Measurements from ENCODE around the gene DNAAF1.

Gene DNAAF1

GRCh38 chr16:84195201-84196093 is 50.3 kb downstream of the DNAAF1 start:
- no peaks in the 10 kb centered on the region for H3F3A ChIP-seq (ENCODE audit: low read depth)
- no peak overlapping the region for H3K4me3 ChIP-seq (ENCODE audit: low read length, poor library complexity, severe bottlenecking)
- H3K9ac ChIP-seq (ENCODE audit: low read depth, low read length, poor library complexity, severe bottlenecking), result no peak overlapping the region
- H3K4me1 ChIP-seq (ENCODE audit: insufficient read depth, low read length, poor library complexity, severe bottlenecking), result no peaks in the 10 kb centered on the region
- no peaks in the 10 kb centered on the region for H3K79me2 ChIP-seq (ENCODE audit: insufficient read depth, low read length)
- H3K36me3 ChIP-seq (ENCODE audit: insufficient read depth, low read length), result no peaks in the 10 kb centered on the region
- H3K4me2 ChIP-seq (ENCODE audit: low read depth, low read length, poor library complexity, severe bottlenecking), result no peak overlapping the region
- no peak overlapping the region for H2AFZ ChIP-seq (ENCODE audit: low read length)
- no peaks in the 10 kb centered on the region for H4K20me1 ChIP-seq (ENCODE audit: insufficient read depth, low read length, poor library complexity, severe bottlenecking)
- H3K9me3 ChIP-seq (ENCODE audit: insufficient read depth, low read depth, low read length), result no peaks in the 10 kb centered on the region
- H3K9me2 ChIP-seq (replicated peaks; ENCODE audit: low read depth, low read length), result no peaks in the 10 kb centered on the region
- TF ChIP-seq, protein P1, sequence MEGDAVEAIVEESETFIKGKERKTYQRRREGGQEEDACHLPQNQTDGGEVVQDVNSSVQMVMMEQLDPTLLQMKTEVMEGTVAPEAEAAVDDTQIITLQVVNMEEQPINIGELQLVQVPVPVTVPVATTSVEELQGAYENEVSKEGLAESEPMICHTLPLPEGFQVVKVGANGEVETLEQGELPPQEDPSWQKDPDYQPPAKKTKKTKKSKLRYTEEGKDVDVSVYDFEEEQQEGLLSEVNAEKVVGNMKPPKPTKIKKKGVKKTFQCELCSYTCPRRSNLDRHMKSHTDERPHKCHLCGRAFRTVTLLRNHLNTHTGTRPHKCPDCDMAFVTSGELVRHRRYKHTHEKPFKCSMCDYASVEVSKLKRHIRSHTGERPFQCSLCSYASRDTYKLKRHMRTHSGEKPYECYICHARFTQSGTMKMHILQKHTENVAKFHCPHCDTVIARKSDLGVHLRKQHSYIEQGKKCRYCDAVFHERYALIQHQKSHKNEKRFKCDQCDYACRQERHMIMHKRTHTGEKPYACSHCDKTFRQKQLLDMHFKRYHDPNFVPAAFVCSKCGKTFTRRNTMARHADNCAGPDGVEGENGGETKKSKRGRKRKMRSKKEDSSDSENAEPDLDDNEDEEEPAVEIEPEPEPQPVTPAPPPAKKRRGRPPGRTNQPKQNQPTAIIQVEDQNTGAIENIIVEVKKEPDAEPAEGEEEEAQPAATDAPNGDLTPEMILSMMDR (conservative IDR thresholded peaks at IDR 0.05; ENCODE audit: low read length), result no peak
- no peak for TF ChIP-seq EZH2phosphoT487 (IDR thresholded peaks at IDR 0.05; ENCODE audit: borderline replicate concordance)
- H3K27me3 ChIP-seq (ENCODE audit: insufficient read depth, low read length, poor library complexity, severe bottlenecking), result no peaks in the 10 kb centered on the region

GRCh38 chr16:84196101-84196500 is 51.0 kb downstream of the DNAAF1 start:
- H3K9me2 ChIP-seq (replicated peaks; ENCODE audit: low read depth, low read length), result no peaks in the 10 kb centered on the region
- no peaks in the 10 kb centered on the region for H3K27me3 ChIP-seq (ENCODE audit: insufficient read depth, low read length, poor library complexity, severe bottlenecking)

DNA sequence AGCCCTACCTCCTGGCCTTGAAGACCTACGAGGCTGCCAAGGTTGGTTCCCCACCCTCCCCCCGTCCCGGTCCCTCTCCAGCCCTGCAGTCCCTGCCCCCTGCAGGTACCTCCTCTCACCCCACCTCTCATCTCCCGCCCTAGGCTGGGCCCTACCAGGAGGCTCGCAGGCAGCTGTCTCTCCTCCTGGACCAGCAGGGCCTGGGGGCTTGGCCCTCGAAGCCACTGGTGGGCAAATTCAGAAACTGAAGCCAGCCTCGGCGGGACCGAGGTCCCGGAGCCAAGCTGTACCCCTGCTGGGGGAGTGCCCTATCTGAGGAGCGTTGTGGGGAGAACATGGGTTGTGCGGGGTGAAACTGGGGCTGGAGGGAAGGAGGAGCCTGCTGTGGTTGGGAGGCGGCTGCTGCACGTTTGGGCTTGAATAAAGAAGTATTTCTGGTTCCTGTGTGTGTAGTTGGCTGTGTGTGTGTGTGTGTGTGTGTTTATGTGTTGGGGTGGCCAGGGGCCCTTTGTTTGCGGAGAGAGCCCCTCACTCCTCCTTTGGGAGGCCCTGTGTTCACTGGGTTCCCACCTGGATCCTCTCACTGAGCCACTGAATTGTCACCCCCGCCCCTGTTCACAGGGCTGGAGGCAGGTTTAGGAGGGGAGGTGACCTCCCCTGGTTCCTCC is 51.8 kb downstream of the DNAAF1 start:
- H3K4me1 ChIP-seq (ENCODE audit: insufficient read depth, low read length, poor library complexity, severe bottlenecking), result no peaks in the 10 kb centered on the region
- no peaks in the 10 kb centered on the region for H3K9me2 ChIP-seq (replicated peaks; ENCODE audit: low read depth, low read length)
- H3K4me2 ChIP-seq (ENCODE audit: low read depth, low read length, poor library complexity, severe bottlenecking), result no peak overlapping the region
- no peak for TF ChIP-seq EZH2phosphoT487 (IDR thresholded peaks at IDR 0.05; ENCODE audit: borderline replicate concordance)
- TF ChIP-seq, protein P1 (conservative IDR thresholded peaks at IDR 0.05; ENCODE audit: low read length), result no peak
- no peaks in the 10 kb centered on the region for H4K20me1 ChIP-seq (ENCODE audit: insufficient read depth, low read length, poor library complexity, severe bottlenecking)
- H3K9ac ChIP-seq (ENCODE audit: low read depth, low read length, poor library complexity, severe bottlenecking), result no peak overlapping the region
- H3F3A ChIP-seq (ENCODE audit: low read depth), result no peaks in the 10 kb centered on the region
- H3K4me3 ChIP-seq (ENCODE audit: low read length, poor library complexity, severe bottlenecking), result no peak overlapping the region
- no peaks in the 10 kb centered on the region for H3K36me3 ChIP-seq (ENCODE audit: insufficient read depth, low read length)
- no peak overlapping the region for H2AFZ ChIP-seq (ENCODE audit: low read length)
- no peaks in the 10 kb centered on the region for H3K9me3 ChIP-seq (ENCODE audit: insufficient read depth, low read depth, low read length)
- no peaks in the 10 kb centered on the region for H3K79me2 ChIP-seq (ENCODE audit: insufficient read depth, low read length)
- H3K27me3 ChIP-seq (ENCODE audit: insufficient read depth, low read length, poor library complexity, severe bottlenecking), result no peaks in the 10 kb centered on the region

More at GRCh38 chr16:84196101-84196500, 51.0 kb downstream of the DNAAF1 start:
- no peaks in the 10 kb centered on the region for H3K9me3 ChIP-seq (ENCODE audit: insufficient read depth, low read depth, low read length)
- TF ChIP-seq EZH2phosphoT487 (IDR thresholded peaks at IDR 0.05; ENCODE audit: borderline replicate concordance), result no peak
- TF ChIP-seq, protein P1 (conservative IDR thresholded peaks at IDR 0.05; ENCODE audit: low read length), result no peak
- H3K4me1 ChIP-seq (ENCODE audit: insufficient read depth, low read length, poor library complexity, severe bottlenecking), result no peaks in the 10 kb centered on the region
- no peak overlapping the region for H3K9ac ChIP-seq (ENCODE audit: low read depth, low read length, poor library complexity, severe bottlenecking)
- H3K79me2 ChIP-seq (ENCODE audit: insufficient read depth, low read length), result no peaks in the 10 kb centered on the region
- no peak overlapping the region for H2AFZ ChIP-seq (ENCODE audit: low read length)
- no peak overlapping the region for H3K4me2 ChIP-seq (ENCODE audit: low read depth, low read length, poor library complexity, severe bottlenecking)
- no peaks in the 10 kb centered on the region for H4K20me1 ChIP-seq (ENCODE audit: insufficient read depth, low read length, poor library complexity, severe bottlenecking)
- no peaks in the 10 kb centered on the region for H3K36me3 ChIP-seq (ENCODE audit: insufficient read depth, low read length)
- H3F3A ChIP-seq (ENCODE audit: low read depth), result no peaks in the 10 kb centered on the region
- no peak overlapping the region for H3K4me3 ChIP-seq (ENCODE audit: low read length, poor library complexity, severe bottlenecking)

Data from Loucy (cell line).